ENCODE data around the gene TXNL4A.

- no peak for TF ChIP-seq CTCF (IDR thresholded peaks at IDR 0.05; ENCODE audit: insufficient read depth, low read length)
- no peak for TF ChIP-seq GABPA (IDR thresholded peaks at IDR 0.05; ENCODE audit: low read depth)
Observed at GRCh38 chr18:80029690-80030089, 41.3 kb upstream of the TXNL4A start.

Data from HL-60 (cell line).